Mesothelial cell of epicardium (in vitro differentiated cells): ENCODE results near the gene EVA1A. TPM values are rescaled to one million over a fixed set of nuclear protein-coding genes. Genes with fewer than 3 reads are reported as not detected.
A peak's percentile ranks its signal among the peaks of the same experiment; 100 is the strongest.

Experiments
- DNase-seq, 2 experiments: peaks; one replicate each; pipeline ENCODE4 v3.0.0; 2021; ENCODE audit warnings: low spot score in 2 of 2; ENCODE audit not compliant: unreplicated experiment in 2 of 2
- H3K27ac Mint-ChIP-seq: 2 replicates; pipeline ENCODE4 v1.8.0; 2021; ENCODE audit warnings: mixed read lengths
- H3K27me3 Mint-ChIP-seq: 2 replicates; pipeline ENCODE4 v1.8.0; 2021; ENCODE audit warnings: low read depth, mixed read lengths
- H3K36me3 Mint-ChIP-seq: 2 replicates; pipeline ENCODE4 v1.8.0; 2021; ENCODE audit warnings: mixed read lengths
- H3K4me1 Mint-ChIP-seq: 2 replicates; pipeline ENCODE4 v1.8.0; 2021; ENCODE audit warnings: mixed read lengths
- H3K4me3 Mint-ChIP-seq: 2 replicates; pipeline ENCODE4 v1.8.0; 2021; ENCODE audit warnings: mild to moderate bottlenecking, moderate library complexity, mixed read lengths
- H3K9me3 Mint-ChIP-seq: 2 replicates; pipeline ENCODE4 v1.8.0; 2021; ENCODE audit warnings: mixed read lengths
- CTCF ChIP-seq: fragments of 200-600 bp; sonication (generic); IDR thresholded peaks from one replicate; pipeline ENCODE4 v1.5.0; 2021; ENCODE audit warnings: antibody characterized with exemption; ENCODE audit not compliant: unreplicated experiment
- total RNA-seq: library from RNA; stranded (reverse); gene quantifications from 3 replicates; pipeline ENCODE4 v1.2.1, GENCODE V29; 2021

EVA1A gene
- total RNA-seq, 1 donor from 2014 or later, result 11.5 TPM

GRCh38 chr2:75577280-75577679 is 16.5 kb upstream of the EVA1A start:
- peaks cover 29% of the 10 kb centered on the region for H3K9me3 Mint-ChIP-seq
- no peak overlapping the region for H3K4me3 Mint-ChIP-seq
- H3K36me3 Mint-ChIP-seq, result peaks cover 2% of the 10 kb centered on the region
- H3K27me3 Mint-ChIP-seq, result no peaks in the 10 kb centered on the region
- no peak for DNase-seq
- no peak for TF ChIP-seq CTCF
- no peaks in the 10 kb centered on the region for H3K4me1 Mint-ChIP-seq
- H3K27ac Mint-ChIP-seq, result no peak overlapping the region

- peaks cover 14% of the 10 kb centered on the region for H3K9me3 Mint-ChIP-seq
- H3K36me3 Mint-ChIP-seq, result peaks cover 2% of the 10 kb centered on the region
- peaks cover 23% of the 10 kb centered on the region for H3K4me1 Mint-ChIP-seq
- no peak for TF ChIP-seq CTCF
- no peak overlapping the region for H3K4me3 Mint-ChIP-seq
- no peaks in the 10 kb centered on the region for H3K27me3 Mint-ChIP-seq
- H3K27ac Mint-ChIP-seq, result no peak overlapping the region
- DNase-seq, result no peak
Measured at GRCh38 chr2:75574106-75574505, 13.4 kb upstream of the EVA1A start.

GRCh38 chr2:75573145-75573878 is 12.6 kb upstream of the EVA1A start:
- no peaks in the 10 kb centered on the region for H3K27me3 Mint-ChIP-seq
- H3K27ac Mint-ChIP-seq, result no peak overlapping the region
- H3K4me1 Mint-ChIP-seq, result peaks cover 24% of the 10 kb centered on the region
- peaks cover 2% of the 10 kb centered on the region for H3K36me3 Mint-ChIP-seq
- DNase-seq, result no peak
- H3K4me3 Mint-ChIP-seq, result no peak overlapping the region
- H3K9me3 Mint-ChIP-seq, result peaks cover 14% of the 10 kb centered on the region
- no peak for TF ChIP-seq CTCF

- Mint-ChIP-seq H3K27ac (no peak overlapping the region), H3K4me3 (no peak overlapping the region), H3K36me3 (peaks cover 2% of the 10 kb centered on the region), H3K4me1 (peaks cover 30% of the 10 kb centered on the region), H3K9me3 (peaks cover 14% of the 10 kb centered on the region), H3K27me3 (no peaks in the 10 kb centered on the region)
- no peak for DNase-seq
- TF ChIP-seq CTCF, result no peak
Measured at GRCh38 chr2:75571730-75572430, 11.1 kb upstream of the EVA1A start.

- Mint-ChIP-seq H3K27ac (peak overlapping the region; percentile 51), H3K36me3 (peaks cover 2% of the 10 kb centered on the region), H3K4me1 (peaks cover 37% of the 10 kb centered on the region), H3K9me3 (peaks cover 14% of the 10 kb centered on the region), H3K4me3 (no peak overlapping the region), H3K27me3 (no peaks in the 10 kb centered on the region)
- DNase-seq, result no peak
- TF ChIP-seq CTCF, result no peak
Measured at GRCh38 chr2:75570948-75571729, 10.4 kb upstream of the EVA1A start.
